Keratinocyte (primary cell): Measurements from ENCODE around the gene B4GALNT2.

Experiments
- CTCF ChIP-seq, 3 experiments: IDR thresholded peaks in 1 of 3; conservative IDR thresholded peaks in 1 of 3; optimal IDR thresholded peaks in 1 of 3; 2 replicates in 2 of 3; 3 replicates in 1 of 3; pipeline versions ENCODE3 to v1.5.1; 2011; ENCODE audit warnings: low read length in 3 of 3, mild to moderate bottlenecking in 3 of 3, moderate library complexity in 2 of 3, control low read depth in 1 of 3, inconsistent platforms in 1 of 3; ENCODE audit not compliant: insufficient read depth in 2 of 3; ENCODE audit errors: extremely low read depth in 1 of 3
- EZH2 ChIP-seq: IDR thresholded peaks from one replicate; pipeline ENCODE4 v1.6.1; 2012; ENCODE audit warnings: inconsistent platforms, mild to moderate bottlenecking, low read length, moderate library complexity

DNA sequence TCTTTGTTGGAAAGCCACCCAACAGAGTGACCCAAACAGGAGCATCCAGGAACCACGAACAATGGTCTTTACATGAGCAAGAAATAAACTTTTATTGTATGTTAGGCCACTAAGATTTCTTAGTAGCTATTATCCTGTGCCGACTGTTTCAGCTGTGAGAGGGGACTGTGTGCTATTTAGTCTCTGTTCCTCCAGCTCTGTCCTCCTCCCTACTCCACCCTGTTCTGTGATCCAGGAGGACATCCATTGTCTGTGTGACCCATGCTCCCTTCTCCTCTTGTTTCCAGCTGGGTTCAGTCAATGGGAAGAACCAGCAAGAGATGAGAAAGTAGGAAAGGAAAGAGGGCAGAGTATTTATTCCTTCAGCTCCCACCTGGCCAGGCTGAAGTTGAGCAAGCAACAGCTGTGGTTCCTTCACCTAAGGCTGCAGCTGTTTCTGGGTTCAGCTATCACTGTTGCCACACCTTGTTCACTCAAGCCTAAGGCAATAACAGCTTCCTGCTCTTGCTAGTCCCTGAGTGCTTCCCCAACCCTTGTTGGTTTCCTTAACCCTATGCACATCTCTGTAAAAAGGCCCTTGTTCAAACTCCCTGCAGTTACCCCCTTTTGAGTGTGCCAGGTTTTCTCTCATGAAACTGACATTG lies 14.9 kb upstream of the B4GALNT2 start:
- no peak for TF ChIP-seq EZH2
- TF ChIP-seq CTCF (optimal IDR thresholded peaks at IDR 0.05 in 1 of 3, IDR thresholded peaks at IDR 0.05 in 1 of 3, conservative IDR thresholded peaks at IDR 0.05 in 1 of 3; ENCODE audit: extremely low read depth in 1 of 3, insufficient read depth in 2 of 3, low read length in 3 of 3): no peak
